NOMO-1 treated with dmso at 0.1 percent for 144 hours (cell line): Measurements from ENCODE around the gene SEL1L.
"Not testable (repeated sequence)": the region's sequence is repeated elsewhere in the genome, so short reads cannot be mapped to it uniquely, and the experiment has no call there.

Experiments
- DNase-seq: peaks from one replicate; lab custom pipeline; 2025; ENCODE audit not compliant: unreplicated experiment; lab: John Stamatoyannopoulos, UW

SEL1L gene

DNA sequence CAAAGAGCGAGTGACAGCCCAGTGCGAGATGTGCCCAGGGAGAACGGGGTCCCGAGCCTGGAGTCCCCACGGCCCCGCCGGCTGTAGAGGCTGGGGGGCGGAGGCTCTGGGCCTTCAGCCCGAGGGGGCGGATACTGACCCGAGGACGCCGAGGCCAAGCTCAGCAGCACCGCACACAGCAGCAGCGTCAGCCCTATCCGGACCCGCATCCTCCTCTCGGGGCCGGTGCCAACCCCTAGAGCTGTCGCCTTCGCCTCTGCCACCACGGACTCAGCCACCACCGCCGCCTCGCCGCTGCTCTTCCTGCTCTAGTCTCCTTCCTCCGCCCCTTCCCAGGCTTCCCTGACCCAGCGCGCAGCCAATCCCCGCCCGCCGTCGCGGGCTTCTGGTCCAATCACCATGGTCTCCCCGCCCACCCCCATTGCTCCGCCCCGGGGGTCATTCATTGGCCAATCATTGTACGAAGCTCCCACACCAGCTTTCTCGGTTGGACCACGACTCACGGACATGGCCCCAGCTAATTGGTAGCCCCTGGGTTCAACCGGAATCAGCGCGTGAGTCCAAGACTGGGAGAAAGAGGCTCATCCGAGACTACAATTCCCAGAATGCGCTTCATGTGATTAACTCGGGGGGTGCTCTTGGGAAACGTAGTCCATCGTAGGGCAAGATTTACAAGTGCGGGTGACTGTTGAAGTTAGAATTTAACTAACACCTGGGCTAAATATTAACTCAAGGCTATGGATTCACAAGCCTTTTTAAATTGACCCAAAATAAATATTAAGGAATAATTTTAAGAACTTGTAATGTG lies at the start of gene SEL1L:
Gene SEL1L, minus strand, starts transcription at position 318 of the 808 bp plus-strand sequence. Its CDS starts 109 bp downstream, at position 209.
- peak; percentile 98 for DNase-seq

DNA sequence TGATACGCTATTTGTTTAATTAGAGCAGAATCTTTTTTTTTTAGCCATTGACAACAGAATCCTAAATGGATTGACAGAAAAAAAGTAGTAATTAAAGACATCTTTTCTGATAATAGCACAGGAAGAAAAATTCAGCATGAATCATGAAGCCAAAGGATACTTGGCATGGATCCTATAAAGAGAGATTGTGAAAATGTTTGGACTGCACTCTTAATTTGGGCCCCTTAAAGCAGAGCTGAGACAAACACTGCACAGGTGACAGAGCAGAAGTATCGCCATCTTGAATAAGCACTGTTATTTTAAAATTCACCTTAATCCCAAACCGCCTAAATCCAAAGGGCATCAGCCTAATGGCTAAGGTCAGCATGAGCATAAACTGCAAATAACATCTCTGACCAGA lies 48.8 kb upstream of the SEL1L start:
- no peak for DNase-seq

DNA sequence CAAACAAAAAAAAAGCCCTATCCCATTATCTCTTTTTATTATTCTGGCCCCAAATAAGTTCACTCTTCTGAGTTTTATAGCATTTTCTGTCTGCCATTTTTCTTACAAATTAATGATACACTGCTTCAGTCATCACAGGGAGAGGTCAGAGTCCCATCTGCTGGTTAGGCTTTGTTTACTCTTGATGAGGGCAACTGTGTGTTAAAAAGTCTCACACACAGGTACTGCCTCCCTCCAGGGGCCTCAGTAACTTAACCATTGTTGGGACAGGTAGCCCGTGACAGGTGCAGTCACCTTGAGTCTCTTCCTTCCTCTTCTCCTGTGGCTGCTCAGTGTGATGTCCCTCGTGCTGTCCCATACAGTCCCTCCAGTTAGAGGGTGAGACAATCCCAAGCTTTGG lies 45.5 kb upstream of the SEL1L start:
- DNase-seq = no peak

DNA sequence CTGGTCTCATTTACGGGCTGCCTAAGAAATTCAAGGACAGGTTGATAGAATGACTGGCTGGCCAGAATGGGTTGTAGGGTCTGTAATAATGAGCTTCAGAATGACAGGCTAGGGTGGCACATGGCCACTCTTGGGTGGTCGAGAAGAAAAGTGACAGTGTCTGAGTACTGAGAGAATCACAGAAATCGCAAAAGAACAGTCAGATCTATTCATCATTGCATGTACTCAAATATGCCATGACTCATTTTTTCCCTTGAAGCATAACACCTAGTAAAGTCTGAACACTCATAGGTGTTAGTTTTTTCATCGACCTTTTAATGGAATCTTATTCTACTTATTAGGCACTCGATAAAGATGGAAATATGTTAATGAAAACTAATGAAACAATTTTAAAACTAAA lies 37.8 kb upstream of the SEL1L start:
- no peak for DNase-seq

DNA sequence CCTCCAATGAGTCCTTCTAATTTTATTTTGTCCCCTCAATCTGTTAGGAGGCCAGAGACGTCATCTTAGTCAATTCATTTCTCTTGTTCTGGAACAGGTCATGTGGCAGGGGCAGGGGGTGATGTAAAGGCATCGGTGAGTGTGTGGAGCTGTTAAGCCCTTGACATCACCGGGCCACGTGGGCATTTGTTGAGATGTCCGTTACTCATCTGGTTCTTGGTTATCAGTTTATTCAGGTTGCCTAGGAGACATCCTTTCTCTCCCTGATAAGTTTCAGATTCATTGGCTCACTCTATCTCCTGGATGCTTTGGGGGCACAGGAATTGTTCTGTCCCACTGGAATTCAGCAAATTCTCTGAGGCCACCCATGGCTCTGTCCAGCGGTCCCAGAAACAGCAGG lies 33.6 kb upstream of the SEL1L start:
- no peak for DNase-seq

DNA sequence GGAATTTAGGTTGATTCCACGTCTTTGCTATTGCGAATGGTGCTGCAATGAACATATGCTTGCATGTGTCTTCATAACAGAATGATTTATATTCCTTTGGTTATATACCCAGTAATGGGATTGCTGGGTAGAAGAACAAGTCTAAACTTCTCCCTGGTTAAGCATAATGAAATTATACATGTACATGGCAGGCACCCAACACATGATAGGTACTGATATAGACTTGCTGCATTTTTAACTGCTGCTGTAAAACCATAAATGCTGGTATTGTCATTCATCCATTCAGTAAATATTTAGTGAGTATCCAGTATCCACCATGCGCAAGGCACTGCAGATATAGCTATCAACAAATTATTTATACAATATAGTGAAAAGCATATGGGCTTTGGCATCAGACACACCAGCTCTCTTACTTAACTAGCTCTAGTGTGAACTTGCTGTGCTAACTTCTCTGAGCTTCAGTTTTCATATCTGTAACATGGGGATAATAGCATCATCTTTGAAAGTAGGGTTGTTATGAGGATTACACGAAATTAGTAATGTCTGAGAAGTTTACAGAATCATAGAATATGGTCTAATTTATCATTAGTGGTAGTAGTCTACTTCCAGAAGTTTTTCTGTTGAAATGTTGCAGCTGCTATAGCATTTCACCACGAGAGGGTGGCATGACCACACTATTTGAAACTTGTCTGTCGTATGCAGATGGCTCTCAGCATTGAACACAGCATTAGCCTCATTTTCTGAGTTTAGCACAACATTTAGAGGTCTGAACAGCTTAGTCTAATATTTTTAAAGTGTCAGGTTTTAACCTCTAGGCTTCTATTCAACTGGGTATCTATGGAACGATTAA lies 32.0 kb upstream of the SEL1L start:
- DNase-seq = no peak

DNA sequence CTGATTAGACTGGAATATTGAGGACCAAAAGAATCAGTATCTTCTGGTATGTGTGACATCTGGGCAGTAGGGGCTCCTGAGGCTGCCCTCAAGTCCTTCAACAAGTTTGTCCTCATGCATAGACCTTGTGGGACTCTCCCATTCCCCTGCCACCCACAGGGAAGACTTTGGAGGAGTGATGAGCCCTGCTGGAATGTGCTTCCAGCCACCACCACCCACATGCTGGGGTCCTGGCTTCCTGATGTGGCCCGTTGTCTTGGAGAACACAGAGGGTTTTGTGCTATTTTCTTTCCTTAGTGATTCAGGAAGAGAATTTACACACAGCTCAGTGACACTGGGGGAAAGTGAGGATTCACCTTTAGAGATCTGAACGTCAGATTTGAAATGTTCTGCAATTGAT lies 29.2 kb upstream of the SEL1L start:
- DNase-seq = no peak

DNA sequence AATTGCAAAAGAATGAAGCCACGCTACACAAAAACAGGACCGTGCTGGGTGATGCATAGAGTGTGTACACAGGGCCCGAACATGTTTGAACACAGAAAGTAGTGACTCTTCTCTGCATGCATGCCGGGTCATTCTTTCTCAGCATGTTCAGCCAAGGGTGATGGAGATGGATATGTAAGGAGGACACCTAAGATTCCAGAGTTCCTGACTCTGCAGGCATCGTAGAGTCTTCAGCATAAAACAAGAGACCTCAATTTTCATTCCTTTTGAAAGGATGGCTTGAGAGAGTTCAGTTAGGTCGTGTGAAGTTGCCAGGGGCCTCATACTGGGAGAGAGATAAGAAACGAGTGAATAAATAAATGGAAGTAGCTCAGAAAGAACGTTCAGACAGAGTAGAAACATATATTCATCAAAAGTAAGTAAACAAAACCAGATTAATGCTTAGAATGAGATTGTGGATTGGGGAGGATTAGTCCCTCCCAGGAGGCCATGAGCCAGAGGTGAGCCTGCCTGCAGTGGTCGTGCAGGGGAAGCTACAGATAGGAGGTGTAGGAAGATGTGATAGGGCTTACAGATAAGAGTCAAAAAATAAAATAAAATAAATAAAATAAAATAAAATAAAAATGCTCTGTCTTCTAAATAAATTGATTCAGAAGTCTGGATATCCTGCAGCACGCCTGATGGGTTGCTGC lies 27.6 kb upstream of the SEL1L start:
- DNase-seq = no peak

DNA sequence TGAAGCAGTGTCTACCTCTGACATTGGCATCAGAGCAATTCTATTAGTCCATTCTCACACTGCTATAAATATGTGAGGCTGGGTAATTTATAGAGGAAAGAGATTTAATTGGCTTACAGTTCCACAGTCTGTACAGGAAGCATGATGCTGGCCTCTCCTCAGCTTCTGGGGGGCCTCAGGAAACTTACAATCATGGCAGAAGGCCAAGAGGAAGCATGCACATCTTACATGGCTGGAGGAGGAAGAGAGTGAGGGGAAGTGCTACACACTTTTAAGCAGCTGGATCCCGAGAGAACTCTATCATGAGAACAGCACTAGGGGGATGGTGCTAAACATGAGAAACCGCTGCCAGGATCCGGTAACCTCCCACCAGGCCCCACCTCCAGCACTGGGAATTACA lies 25.7 kb upstream of the SEL1L start:
- no peak for DNase-seq

DNA sequence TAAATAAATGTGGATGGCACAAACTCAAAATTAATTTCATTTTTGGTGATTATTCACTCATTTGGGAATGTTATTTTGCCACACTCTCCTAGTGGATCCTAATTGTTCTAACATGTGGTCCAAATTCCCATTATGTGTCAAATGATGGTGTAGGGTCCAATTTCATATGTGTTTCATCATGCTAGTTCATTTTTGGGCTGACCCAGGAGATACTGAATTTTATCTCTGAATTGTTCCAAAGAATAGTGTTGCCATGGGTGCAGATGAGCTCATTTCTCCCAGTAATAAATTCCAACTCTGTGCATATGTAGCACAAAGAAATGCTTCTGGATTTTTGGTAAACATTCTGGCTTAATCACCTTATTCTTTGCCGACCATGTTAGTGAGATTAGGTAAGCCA lies 23.5 kb upstream of the SEL1L start:
- no peak for DNase-seq

DNA sequence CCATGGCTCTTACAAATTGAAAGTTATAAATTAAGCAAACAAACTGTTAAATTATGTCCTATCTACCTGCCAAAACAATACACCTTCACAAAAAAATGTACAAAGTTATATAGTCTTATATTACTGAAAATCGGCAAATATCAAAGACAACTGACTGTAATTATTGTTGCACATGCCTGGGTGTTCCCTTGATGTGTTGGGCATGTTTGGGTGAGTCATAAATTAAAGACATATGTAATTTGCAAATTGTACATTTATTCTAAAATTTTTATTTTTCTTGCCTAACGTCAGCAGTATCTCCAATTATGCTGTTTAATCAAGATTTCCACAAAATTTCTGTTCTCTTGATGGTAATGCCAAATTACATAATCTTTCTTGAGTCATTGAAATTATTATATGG lies 22.0 kb upstream of the SEL1L start:
- DNase-seq = no peak

DNA sequence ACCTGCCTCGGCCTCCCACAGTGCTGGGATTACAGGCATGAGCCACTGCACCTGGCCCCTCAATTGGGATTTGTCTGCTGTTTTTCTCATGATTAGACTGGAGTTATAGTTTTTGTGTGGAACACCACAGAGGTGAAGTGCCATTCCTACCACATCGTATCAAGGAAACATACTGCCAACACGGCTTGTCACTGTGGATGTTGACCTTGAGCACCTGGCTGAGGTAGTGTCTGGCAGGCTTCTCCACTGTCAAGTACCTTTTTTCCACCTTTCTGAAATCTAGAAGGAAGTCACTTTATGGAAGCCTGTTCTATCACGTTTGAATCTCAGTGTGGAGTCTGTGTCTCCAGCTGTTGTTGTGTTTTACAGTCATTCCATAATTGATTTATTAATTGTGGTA lies 21.4 kb upstream of the SEL1L start:
- DNase-seq = no peak

DNA sequence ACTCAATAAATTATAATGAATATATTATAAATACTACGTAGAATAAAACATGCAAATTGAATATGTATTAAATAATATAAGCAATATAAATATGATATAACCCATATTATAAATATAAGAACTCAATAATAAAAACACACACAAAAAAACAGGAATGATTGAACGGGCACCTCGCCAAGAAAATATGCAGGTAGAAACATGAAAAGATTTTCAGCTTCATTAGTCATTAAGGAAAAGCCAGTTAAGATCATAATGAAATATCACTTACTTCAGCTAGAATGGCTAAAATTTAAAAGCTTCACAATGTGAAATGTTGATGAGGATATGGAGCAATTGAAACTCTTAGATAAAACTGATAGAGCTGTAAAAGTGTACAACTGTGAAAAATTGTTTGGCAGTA lies 17.8 kb upstream of the SEL1L start:
- DNase-seq = no peak

DNA sequence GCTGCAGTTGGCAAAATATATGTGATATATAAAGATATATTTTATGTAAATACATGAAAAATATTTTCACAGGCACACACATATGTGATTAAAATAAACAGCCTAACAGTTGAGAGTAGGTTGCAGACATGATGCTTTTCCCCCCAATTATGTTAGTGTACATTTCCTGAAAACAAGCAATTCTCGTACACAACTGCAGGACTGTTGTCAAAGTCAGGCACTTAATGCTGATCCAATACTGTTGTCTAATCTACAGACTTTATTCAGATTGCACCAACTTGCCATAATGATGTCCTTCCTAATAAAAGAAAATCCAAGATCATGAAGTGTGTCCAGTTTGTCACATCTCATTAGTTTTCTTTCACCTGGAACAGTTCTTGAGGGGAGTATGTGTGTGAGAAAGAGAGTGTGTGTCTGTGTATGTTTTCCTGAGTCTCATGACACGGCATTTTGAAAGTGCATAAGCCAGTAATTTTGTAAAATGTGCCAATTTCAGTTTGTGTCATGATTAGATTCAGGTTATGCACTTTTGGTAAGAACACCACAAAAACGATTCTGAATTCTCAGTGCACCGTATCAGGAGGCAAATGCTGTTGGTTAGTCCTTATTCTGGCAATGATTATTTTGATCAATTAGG lies 16.5 kb upstream of the SEL1L start:
- no peak for DNase-seq

DNA sequence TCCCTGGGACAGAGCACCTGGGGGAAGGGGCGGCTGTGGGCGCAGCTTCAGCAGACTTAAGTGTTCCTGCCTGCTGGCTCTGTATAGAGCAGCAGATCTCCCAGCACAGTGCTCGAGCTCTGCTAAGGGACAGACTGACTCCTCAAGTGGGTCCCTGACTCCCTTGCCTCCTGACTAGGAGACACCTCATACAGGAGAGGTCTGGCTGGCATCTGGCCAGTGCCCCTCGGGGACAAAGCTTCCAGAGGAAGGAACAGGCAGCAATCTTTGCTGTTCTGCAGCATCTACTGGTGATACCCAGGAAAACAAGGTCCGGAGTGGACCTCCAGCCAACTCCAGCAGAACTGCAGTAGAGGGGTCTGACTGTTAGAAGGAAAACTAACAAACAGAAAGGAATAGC lies 7.6 kb upstream of the SEL1L start:
- DNase-seq = not testable (repeated sequence)

DNA sequence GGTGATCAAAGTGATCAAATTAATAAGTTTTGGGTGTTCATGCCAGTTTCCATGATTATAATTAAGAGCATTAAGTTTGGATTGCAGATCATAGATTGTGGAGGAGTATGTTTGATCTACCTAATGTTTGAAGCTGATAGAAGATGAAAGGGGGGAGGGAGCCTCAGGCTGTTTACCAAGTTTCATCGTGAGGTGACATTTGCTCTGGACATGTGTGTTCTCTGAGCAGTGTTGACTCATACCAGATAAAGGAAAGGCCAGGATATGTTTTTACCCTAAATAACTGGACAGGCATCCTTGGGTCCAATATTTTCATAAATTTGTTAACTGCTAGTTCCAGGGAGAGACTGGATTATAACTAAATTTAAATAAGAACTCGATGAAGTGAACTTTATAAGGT lies 3.5 kb upstream of the SEL1L start:
- DNase-seq = no peak

DNA sequence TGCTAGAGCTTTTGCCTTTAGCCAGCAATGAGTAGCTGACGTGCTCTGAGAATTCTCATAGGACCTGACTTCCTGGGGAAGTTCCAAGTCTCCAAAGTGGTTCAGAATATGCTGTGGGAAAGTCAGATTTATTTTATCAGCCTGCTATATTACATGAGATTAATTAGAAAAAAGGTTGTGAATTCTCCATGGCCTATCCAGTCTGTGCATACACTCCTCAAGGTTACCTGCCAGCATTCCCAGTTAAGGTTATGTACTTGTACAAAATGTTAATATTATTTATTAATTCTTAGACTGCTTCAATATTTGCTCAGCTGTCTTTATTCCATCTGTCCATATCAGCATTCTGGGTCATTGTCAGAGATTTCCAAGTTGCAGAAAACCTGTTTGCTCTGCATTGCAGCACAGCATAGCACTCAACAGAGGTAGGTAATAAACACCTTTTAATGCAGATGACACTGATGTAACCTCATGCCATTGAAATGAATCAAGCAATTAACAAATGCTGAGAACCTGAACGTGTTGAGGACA lies 2.7 kb upstream of the SEL1L start:
- no peak for DNase-seq

DNA sequence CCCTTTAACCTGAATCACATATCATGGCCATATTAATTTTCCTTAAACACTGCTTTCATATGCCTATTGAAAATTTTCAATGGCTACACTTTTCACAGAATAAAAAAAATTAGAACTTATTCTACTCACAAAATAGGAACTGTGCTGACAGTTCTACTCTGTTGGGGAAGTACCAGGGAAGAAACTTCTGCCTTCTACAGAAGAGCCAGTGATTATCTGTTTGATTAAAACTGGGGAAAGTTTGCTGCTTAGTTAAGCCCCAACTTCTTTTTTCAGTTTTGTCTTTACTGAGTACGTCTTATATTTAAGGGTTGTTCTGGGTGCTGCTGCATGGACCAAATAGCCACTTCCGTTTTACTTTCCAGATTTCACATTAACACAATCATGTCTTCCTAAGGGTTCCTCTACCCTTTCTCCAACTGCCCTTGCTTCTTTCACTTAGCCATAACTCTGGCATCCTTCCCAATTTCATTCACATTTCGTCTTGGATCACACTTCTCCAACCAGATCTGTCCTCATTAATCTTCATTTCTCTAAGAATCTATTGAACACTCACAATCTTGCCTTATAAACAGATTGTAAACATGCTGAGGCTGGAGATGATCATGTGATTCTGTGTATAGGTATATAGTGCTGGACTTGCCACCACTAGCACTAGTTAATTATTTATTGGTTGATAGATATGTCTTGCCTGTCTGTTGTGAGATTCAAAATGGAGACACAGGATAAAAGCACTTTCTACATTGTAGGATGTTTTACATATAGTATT lies 1.9 kb upstream of the SEL1L start:
- no peak for DNase-seq

DNA sequence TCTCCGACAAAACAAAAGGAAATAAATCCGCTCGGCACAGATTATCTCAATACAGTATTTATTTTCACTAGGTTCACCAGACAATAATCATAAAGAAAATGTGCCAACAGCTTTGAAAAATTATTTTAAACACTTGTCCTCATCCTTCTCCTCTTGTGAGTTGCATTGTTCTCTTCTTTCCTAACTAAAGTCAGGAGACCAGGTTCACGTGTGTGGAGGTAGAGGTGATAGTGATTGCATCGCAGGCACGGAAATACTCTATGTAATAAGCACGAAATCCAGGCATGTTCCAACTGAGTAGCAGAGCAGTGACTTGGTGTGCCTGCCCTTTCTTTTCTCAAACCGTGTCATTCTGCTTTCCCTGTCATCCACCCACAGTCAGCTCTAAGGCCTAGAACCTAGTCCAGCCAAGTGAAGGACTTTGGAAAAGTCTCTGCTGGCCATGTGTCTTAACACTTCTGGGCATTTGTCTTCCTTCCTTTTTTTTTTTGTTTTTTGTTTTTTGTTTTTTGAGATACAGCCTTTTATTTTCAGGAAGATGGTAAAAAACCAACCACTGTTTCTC lies 939 bp upstream of the SEL1L start:
- no peak for DNase-seq

DNA sequence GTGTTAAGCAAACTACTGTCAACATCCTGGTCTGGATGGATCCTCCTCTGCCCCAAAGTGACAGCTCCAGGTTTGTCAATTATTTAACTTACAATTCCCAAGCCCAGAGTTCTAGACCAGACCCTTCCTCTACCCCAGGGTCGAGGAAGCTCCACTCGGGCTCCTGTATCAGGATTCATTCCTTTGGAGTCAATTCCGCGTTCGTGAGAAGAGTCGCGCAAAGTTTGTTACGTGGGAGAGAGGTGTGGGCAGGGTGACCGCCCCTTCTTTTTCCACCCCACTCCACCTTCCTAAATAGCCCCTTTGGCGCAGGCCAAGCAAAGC lies 479 bp downstream of the SEL1L start:
- DNase-seq = no peak
